ENCODE results near the gene SLC36A1. TPM values are rescaled to one million over a fixed set of nuclear protein-coding genes. Genes with fewer than 3 reads are reported as not detected.

Gene SLC36A1
- total and polyA plus RNA-seq, 8 donors, result 2.2 to 11.3 (median 5.5) TPM

- Histone ChIP-seq H3K27me3 (no peaks in the 10 kb centered on the region), H3K27ac (no peak overlapping the region), H3K4me3 (no peak overlapping the region), H3K9me3 (no peaks in the 10 kb centered on the region), H3K36me3 (no peaks in the 10 kb centered on the region), H3K4me1 (no peaks in the 10 kb centered on the region)
- no peak for ATAC-seq
- no peak for DNase-seq
- no peak for TF ChIP-seq CTCF (IDR thresholded peaks at IDR 0.05)
- WGBS, 2 donors, result 91 to 99% methylated on average over 8 of the region's 8 CpGs
- no peak for FAIRE-seq
- intact Hi-C loops (cut with DNase I), result no loop called here
These were observed 20.2 kb downstream of the SLC36A1 start for GRCh38 chr5:151467576-151467975.

- peaks cover 0 to 4% (median 3%) of the 10 kb centered on the region in 3 donors for H3K4me1 ChIP-seq
- TF ChIP-seq CTCF (IDR thresholded peaks at IDR 0.05), result no peak
These were observed 22.0 kb downstream of the SLC36A1 start for GRCh38 chr5:151469386-151469785.

GRCh38 chr5:151469992-151470391 lies 22.6 kb downstream of the SLC36A1 start:
- Histone ChIP-seq H3K27me3 (no peaks in the 10 kb centered on the region), H3K4me1 (peaks cover under 1 to 6% (median 6%) of the 10 kb centered on the region in 3 donors), H3K4me3 (no peak overlapping the region), H3K36me3 (no peaks in the 10 kb centered on the region), H3K27ac (no peak overlapping the region), H3K9me3 (no peaks in the 10 kb centered on the region)
- FAIRE-seq (no peak), ATAC-seq (peak in 2 of 4 donors; percentile 49 to 51), DNase-seq (no peak)
- WGBS, 2 donors, result 67 to 68% methylated on average over 3 of the region's 3 CpGs
- no peak for TF ChIP-seq CTCF (IDR thresholded peaks at IDR 0.05)
- intact Hi-C loops (cut with DNase I), result no loop called here

More at GRCh38 chr5:151469386-151469785, 22.0 kb downstream of the SLC36A1 start:
- intact Hi-C loops (cut with DNase I), result no loop called here
- no peak overlapping the region for H3K4me3 ChIP-seq
- H3K27ac ChIP-seq, result no peak overlapping the region
- ATAC-seq (no peak), DNase-seq (no peak), FAIRE-seq (no peak)
- no peaks in the 10 kb centered on the region for H3K9me3 ChIP-seq
- no peaks in the 10 kb centered on the region for H3K27me3 ChIP-seq
- no peaks in the 10 kb centered on the region for H3K36me3 ChIP-seq

GRCh38 chr5:151470439-151470838 lies 23.0 kb downstream of the SLC36A1 start:
- DNase-seq (no peak), FAIRE-seq (no peak), ATAC-seq (no peak)
- no peaks in the 10 kb centered on the region for H3K36me3 ChIP-seq
- H3K27ac ChIP-seq, result no peak overlapping the region
- intact Hi-C loops (cut with DNase I), result no loop called here
- peaks cover 5 to 11% (median 6%) of the 10 kb centered on the region in 3 donors for H3K4me1 ChIP-seq
- no peak overlapping the region for H3K4me3 ChIP-seq
- no peak for TF ChIP-seq CTCF (IDR thresholded peaks at IDR 0.05)
- 90 to 95% methylated on average over 4 of the region's 4 CpGs for WGBS, 2 donors
- H3K9me3 ChIP-seq, result no peaks in the 10 kb centered on the region
- no peaks in the 10 kb centered on the region for H3K27me3 ChIP-seq

- WGBS, 2 donors, result 87 to 97% methylated on average over 1 of the region's 1 CpG
- Histone ChIP-seq H3K27ac (no peak overlapping the region), H3K9me3 (no peaks in the 10 kb centered on the region), H3K36me3 (no peaks in the 10 kb centered on the region), H3K4me3 (no peak overlapping the region), H3K4me1 (peaks cover 6 to 19% (median 9%) of the 10 kb centered on the region in 3 donors), H3K27me3 (no peaks in the 10 kb centered on the region)
- no peak for TF ChIP-seq CTCF (IDR thresholded peaks at IDR 0.05)
- intact Hi-C loops (cut with DNase I), result no loop called here
- FAIRE-seq (no peak), DNase-seq (no peak), ATAC-seq (no peak)
These were observed 23.9 kb downstream of the SLC36A1 start for GRCh38 chr5:151471276-151471675.

Data from pancreas (tissue), 10 donors.